ENCODE measurements around the gene PGAM2. TPM values are rescaled to one million over a fixed set of nuclear protein-coding genes. Genes with fewer than 3 reads are reported as not detected.

Gene PGAM2
- total RNA-seq, 2 experiments from 2014 or later: 0.34 to 0.68 TPM

GRCh38 chr7:44107961-44108767 lies 42.8 kb upstream of the PGAM2 start:
- H3K9me3 Mint-ChIP-seq (ENCODE audit: insufficient read depth): no peaks in the 10 kb centered on the region
- ATAC-seq: no peak
- peaks cover 8% of the 10 kb centered on the region for H3K4me1 Mint-ChIP-seq (ENCODE audit: low read depth)
- H3K27ac Mint-ChIP-seq: no peak overlapping the region
- POLR2A ChIA-PET: interaction anchor here (0.5 kb wide), 1 partner anchor 461 kb away, joined by 3 read pairs; no protein-coding TSS in a partner anchor
- no peak for DNase-seq
- CTCF ChIA-PET: interaction anchor here (1.9 kb wide), 1 partner anchor 14 kb away, joined by 6 read pairs; no protein-coding TSS in a partner anchor
- peaks cover 10% of the 10 kb centered on the region for H3K27me3 Mint-ChIP-seq (ENCODE audit: low read depth)
- H3K36me3 Mint-ChIP-seq (ENCODE audit: low read depth): peaks cover 2% of the 10 kb centered on the region
- H3K4me3 Mint-ChIP-seq: no peak overlapping the region

- no peak overlapping the region for H3K27ac Mint-ChIP-seq
- H3K36me3 Mint-ChIP-seq (ENCODE audit: low read depth): no peaks in the 10 kb centered on the region
- POLR2A ChIA-PET: interaction anchor here (0.5 to 1.8 kb wide), 2 partner anchors 10 to 461 kb away, joined by 3 to 8 read pairs; no protein-coding TSS in a partner anchor
These were observed 42.0 kb upstream of the PGAM2 start for GRCh38 chr7:44107116-44107960.

GRCh38 chr7:44106311-44107065 lies 41.1 kb upstream of the PGAM2 start:
- H3K4me1 Mint-ChIP-seq (ENCODE audit: low read depth): peaks cover 8% of the 10 kb centered on the region
- no peak overlapping the region for H3K27ac Mint-ChIP-seq
- no peak for DNase-seq
- no peak overlapping the region for H3K4me3 Mint-ChIP-seq
- H3K36me3 Mint-ChIP-seq (ENCODE audit: low read depth): no peaks in the 10 kb centered on the region
- CTCF ChIA-PET: interaction anchor here (0.8 to 1.1 kb wide), 2 partner anchors 16 to 25 kb away, joined by 3 read pairs; no protein-coding TSS in a partner anchor
- no peak for ATAC-seq
- POLR2A ChIA-PET: interaction anchor here (1.8 kb wide), 1 partner anchor 9 kb away, joined by 8 read pairs; no protein-coding TSS in a partner anchor
- H3K27me3 Mint-ChIP-seq (ENCODE audit: low read depth): peaks cover 16% of the 10 kb centered on the region
- no peaks in the 10 kb centered on the region for H3K9me3 Mint-ChIP-seq (ENCODE audit: insufficient read depth)

More at GRCh38 chr7:44107116-44107960, 42.0 kb upstream of the PGAM2 start:
- CTCF ChIA-PET: interaction anchor here (0.8 kb wide), 1 partner anchor 24 kb away, joined by 3 read pairs; no protein-coding TSS in a partner anchor
- H3K4me1 Mint-ChIP-seq (ENCODE audit: low read depth): peaks cover 8% of the 10 kb centered on the region
- no peaks in the 10 kb centered on the region for H3K9me3 Mint-ChIP-seq (ENCODE audit: insufficient read depth)
- no peak overlapping the region for H3K4me3 Mint-ChIP-seq
- H3K27me3 Mint-ChIP-seq (ENCODE audit: low read depth): peaks cover 13% of the 10 kb centered on the region
- DNase-seq (no peak), ATAC-seq (no peak)

- Mint-ChIP-seq H3K36me3 (ENCODE audit: low read depth) (no peaks in the 10 kb centered on the region), H3K27ac (peak overlapping the region; percentile 47), H3K4me1 (ENCODE audit: low read depth) (peaks cover 8% of the 10 kb centered on the region), H3K4me3 (peak overlapping the region; percentile 72), H3K27me3 (ENCODE audit: low read depth) (peaks cover 16% of the 10 kb centered on the region), H3K9me3 (ENCODE audit: insufficient read depth) (no peaks in the 10 kb centered on the region)
- ATAC-seq (no peak), DNase-seq (no peak)
- ChIA-PET CTCF (interaction anchor here (1.1 to 1.3 kb wide), 2 partner anchors 8 to 17 kb away, joined by 3 to 4 read pairs; no protein-coding TSS in a partner anchor), POLR2A (interaction anchor here (1.8 kb wide), 1 partner anchor 9 kb away, joined by 8 read pairs; no protein-coding TSS in a partner anchor)
These were observed 40.5 kb upstream of the PGAM2 start for GRCh38 chr7:44105832-44106231.

GRCh38 chr7:44104860-44105771 lies 39.7 kb upstream of the PGAM2 start:
- CTCF ChIA-PET: interaction anchor here (1.0 to 1.3 kb wide), 4 partner anchors 8 to 33 kb away, joined by 3 to 4 read pairs (median 4); partner anchors contain the start of gene POLD2
- no peaks in the 10 kb centered on the region for H3K9me3 Mint-ChIP-seq (ENCODE audit: insufficient read depth)
- H3K27ac Mint-ChIP-seq: peak overlapping the region; percentile 64
- POLR2A ChIA-PET: interaction anchor here (0.6 to 1.0 kb wide), 2 partner anchors 10 to 200 kb away, joined by 3 to 4 read pairs; no protein-coding TSS in a partner anchor
- peak; percentile 38 for ATAC-seq
- peaks cover 8% of the 10 kb centered on the region for H3K4me1 Mint-ChIP-seq (ENCODE audit: low read depth)
- no peak for DNase-seq
- no peaks in the 10 kb centered on the region for H3K36me3 Mint-ChIP-seq (ENCODE audit: low read depth)
- H3K27me3 Mint-ChIP-seq (ENCODE audit: low read depth): peaks cover 16% of the 10 kb centered on the region
- H3K4me3 Mint-ChIP-seq: peak overlapping the region; percentile 72

GRCh38 chr7:44103923-44104859 lies 38.8 kb upstream of the PGAM2 start, which contains the start of gene AEBP1:
TSS of gene AEBP1 (plus strand) at chr7:44104345. CDS start at chr7:44104666, 321 bp downstream.
- Mint-ChIP-seq H3K36me3 (ENCODE audit: low read depth) (no peaks in the 10 kb centered on the region), H3K27me3 (ENCODE audit: low read depth) (peaks cover 16% of the 10 kb centered on the region), H3K4me3 (peak within 1 kb of the TSS; percentile 72), H3K9me3 (ENCODE audit: insufficient read depth) (no peaks in the 10 kb centered on the region), H3K4me1 (ENCODE audit: low read depth) (peaks cover 11% of the 10 kb centered on the region), H3K27ac (peak within 1 kb of the TSS; percentile 64)
- DNase-seq: peak; percentile 49
- CTCF ChIA-PET: interaction anchor here (1.0 kb wide), 3 partner anchors 16 to 32 kb away, joined by 3 to 4 read pairs (median 3); partner anchors contain the start of gene POLD2
- peak; percentile 77 for ATAC-seq
- POLR2A ChIA-PET: interaction anchor here (0.6 to 1.0 kb wide), 2 partner anchors 11 to 199 kb away, joined by 3 to 4 read pairs; no protein-coding TSS in a partner anchor

GRCh38 chr7:44103566-44103922 lies 38.2 kb upstream of the PGAM2 start:
- DNase-seq: no peak
- Mint-ChIP-seq H3K9me3 (ENCODE audit: insufficient read depth) (no peaks in the 10 kb centered on the region), H3K4me3 (peak overlapping the region; percentile 50), H3K27ac (peak overlapping the region; percentile 44), H3K4me1 (ENCODE audit: low read depth) (peaks cover 13% of the 10 kb centered on the region), H3K27me3 (ENCODE audit: low read depth) (peaks cover 16% of the 10 kb centered on the region), H3K36me3 (ENCODE audit: low read depth) (no peaks in the 10 kb centered on the region)
- no peak for ATAC-seq
- POLR2A ChIA-PET: interaction anchor here (0.6 kb wide), 1 partner anchor 20 kb away, joined by 4 read pairs; no protein-coding TSS in a partner anchor
- CTCF ChIA-PET: no interaction called here

GRCh38 chr7:44102846-44103565 lies 37.6 kb upstream of the PGAM2 start:
- H3K27ac Mint-ChIP-seq: peak overlapping the region; percentile 44
- H3K4me1 Mint-ChIP-seq (ENCODE audit: low read depth): peaks cover 18% of the 10 kb centered on the region
- H3K9me3 Mint-ChIP-seq (ENCODE audit: insufficient read depth): no peaks in the 10 kb centered on the region
- ChIA-PET POLR2A (interaction anchor here (0.6 kb wide), 1 partner anchor 21 kb away, joined by 4 read pairs; no protein-coding TSS in a partner anchor), CTCF (no interaction called here)
- H3K36me3 Mint-ChIP-seq (ENCODE audit: low read depth): no peaks in the 10 kb centered on the region
- H3K27me3 Mint-ChIP-seq (ENCODE audit: low read depth): peaks cover 16% of the 10 kb centered on the region
- H3K4me3 Mint-ChIP-seq: peak overlapping the region; percentile 50
- no peak for ATAC-seq
- DNase-seq: no peak

Data from activated CD8-positive, alpha-beta T cell treated with anti-CD3 and anti-CD28 coated beads, Interleukin-2, amount 10 ng/mL, durations not matched to agents 7 days and 5 days (primary cell).